ENCODE results near the gene SCTR.

Gene SCTR

DNA sequence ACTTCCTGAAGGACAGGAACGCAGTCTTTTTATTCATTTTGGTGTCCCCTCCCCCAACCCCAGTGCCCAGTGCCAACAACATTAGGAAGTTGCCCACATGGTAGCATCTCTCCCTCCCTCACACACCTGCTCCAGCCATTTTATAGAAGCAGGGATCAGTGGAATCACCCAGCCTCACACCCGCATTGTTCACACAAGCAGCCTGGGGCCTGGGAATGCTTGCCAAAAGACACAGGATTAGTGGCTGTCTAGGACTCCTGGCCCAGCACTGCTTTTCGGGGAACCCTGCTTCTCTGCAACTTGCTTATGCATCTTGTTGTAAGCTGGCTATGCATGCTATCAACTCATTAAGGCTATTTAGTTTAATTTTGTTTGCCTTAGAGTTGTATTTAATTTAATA lies 74.8 kb downstream of the SCTR start:
- DNase-seq, result no peak

DNA sequence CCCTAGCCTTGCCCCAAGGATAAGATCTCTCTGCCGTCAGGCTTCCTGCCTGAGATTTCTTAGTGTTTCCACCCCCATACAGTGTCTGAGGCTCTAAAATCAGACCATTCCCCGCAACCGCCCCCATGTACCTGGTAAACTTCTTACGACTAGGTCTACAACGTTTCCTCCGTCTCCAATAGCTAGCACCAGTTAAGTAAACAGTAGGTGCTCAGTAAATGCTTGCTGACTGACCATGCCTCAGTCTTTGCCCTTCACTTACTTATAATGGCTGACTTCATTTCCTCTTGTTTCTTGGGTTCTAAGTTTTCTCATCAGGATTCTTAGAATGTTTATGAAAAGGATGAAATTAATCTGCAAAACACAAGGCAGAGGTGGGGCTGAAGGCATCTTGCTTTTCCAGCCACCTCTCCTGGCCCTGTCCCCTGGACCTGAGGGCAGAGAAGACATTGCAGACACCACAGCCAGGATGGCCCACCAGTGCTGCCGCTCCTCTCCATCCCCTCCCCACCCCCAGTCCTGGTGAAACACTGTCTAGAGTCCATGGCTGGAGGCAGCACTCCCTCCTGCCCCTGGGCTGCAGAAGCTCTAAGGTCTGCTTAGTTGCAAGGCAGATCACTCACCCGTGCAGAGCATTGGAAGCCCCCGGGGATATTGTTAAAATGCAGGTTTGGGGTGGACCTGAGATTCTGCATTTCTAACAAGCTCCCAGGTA lies 75.7 kb downstream of the SCTR start:
- DNase-seq, result no peak

DNA sequence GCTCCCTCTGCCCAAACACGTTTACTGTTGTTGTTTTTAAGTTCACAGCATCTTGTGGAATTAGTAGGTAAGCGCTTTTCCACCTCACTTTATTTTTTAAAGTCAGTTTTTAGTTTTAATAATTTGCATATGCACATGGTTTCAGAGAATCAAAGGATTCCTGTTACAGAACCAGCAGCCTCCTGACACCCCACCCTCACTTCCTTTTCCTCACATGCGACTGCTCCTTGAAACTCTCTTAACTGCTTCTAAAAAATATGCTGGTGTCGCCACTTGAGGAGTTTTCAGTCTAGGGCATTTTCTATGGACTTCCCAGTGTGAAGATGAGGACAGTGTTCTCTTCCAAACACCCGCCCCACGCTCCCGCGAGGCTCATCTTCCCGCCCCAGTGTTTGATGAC lies 78.2 kb downstream of the SCTR start:
- no peak for DNase-seq

DNA sequence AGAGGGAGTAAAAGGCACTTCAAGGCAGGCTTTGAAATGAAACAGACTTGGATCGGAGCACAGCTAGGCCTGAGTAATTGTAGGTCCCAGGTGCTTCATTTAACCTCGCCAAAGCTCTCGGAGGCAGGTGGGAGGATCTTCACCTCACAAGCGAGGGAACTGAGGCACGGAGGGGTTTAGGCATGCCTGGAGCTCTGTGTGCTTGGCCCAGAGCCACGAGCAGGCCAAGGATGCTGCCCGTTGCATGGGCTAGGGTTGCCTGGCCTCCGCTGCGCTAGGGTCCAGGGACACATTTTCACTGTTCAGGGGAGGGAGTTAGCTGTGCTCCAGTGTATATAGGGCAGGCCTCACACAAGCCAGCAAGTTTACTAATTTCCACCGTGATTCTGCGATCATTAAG lies 81.4 kb downstream of the SCTR start:
- DNase-seq, result no peak

DNA sequence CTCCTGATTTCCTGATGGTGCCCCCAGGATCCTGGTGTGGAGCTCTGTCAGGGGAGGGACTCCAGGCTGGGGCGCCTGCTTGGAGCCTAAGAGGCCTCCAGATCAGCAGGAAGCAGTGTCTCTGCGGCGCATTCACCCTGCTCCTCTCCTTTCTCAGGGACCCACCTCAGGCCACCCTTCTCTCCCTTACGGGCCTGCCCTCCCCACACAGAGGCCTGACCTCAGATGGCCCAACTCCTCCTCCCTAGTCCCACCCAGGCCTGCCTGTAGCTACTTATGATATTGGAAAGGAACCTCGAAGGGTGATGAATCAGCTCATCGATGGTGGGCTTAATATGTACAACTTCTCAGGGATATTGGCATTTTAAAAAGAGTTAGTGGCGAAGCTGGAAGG lies 82.1 kb downstream of the SCTR start:
- DNase-seq, result no peak

DNA sequence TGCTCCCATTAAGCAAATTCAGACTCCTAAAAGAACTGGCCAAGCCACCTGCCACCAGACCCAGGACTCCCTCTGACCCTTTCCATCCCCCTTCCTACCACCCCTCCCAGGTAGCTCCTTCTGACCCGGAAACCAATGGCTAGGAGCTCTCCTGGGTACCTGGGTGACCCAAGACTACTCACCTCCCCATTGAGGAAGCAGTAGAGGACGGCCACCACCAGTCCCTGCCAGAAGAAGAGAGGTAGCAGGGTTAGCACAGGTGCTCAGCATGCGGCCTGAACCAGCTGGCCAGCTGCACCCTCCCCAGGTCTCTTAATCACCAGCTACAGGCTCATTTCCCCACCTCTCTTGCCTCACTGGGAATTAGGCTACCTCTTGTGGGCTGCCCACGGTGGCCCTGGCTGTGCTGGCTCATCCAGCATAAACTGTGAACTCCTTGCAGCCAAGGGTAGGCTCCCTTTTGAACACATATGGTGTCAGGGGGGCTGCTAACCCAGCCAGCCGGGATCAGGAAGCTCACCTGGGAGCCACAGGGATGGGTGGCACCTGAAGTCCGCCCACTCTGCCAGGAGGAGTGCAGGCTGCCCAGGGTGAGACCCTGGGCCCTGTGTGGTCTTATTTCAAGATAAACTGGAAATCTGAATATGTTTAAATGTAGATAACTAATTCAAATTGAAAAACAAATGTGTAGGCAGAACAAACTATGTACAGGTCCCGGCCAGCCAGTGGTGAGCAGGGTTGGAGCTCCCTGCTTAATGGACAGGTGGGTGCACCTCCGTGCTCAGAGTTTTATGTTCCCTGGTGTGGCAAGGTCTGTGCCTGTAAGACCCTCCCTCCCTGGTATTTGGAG lies 82.7 kb downstream of the SCTR start:
- no peak for DNase-seq

DNA sequence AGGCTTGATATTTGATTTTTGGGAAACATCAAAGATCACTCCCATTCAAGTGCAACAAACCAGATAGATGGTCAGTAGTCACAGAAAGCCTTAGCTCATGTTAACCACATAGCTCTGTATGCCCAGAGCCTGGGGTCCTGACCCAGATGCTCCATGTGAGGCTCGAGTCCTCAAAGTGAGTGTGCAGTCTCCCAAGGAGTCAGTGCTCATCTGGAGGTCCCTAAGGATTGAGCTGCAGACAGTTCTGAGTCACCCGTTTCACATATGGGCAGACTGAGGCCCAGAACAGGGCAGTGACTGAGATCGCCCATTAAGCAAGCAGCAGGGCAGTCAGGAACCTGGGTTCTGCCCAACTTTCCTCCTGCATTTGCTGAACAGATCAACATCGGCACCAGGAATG lies 83.4 kb downstream of the SCTR start:
- DNase-seq, result no peak

DNA sequence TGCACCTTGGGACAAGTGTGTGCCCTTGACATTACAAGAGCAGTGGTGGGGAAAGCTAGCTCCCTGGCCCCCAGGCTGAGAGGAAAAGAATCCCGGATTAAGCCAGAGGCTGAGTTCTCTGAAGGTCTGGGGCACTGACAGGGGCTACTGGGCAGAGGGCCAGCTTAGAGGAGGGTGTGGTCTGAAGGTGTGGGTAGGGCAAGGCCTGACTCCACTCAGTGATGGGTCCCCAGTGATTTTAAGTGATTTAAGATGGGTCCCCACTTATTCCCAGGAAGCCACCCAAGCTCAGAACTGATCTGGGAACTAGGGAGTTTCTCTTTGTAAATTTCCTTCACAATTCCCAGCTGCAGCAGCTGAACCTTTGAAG lies 83.8 kb downstream of the SCTR start:
- DNase-seq, result no peak

DNA sequence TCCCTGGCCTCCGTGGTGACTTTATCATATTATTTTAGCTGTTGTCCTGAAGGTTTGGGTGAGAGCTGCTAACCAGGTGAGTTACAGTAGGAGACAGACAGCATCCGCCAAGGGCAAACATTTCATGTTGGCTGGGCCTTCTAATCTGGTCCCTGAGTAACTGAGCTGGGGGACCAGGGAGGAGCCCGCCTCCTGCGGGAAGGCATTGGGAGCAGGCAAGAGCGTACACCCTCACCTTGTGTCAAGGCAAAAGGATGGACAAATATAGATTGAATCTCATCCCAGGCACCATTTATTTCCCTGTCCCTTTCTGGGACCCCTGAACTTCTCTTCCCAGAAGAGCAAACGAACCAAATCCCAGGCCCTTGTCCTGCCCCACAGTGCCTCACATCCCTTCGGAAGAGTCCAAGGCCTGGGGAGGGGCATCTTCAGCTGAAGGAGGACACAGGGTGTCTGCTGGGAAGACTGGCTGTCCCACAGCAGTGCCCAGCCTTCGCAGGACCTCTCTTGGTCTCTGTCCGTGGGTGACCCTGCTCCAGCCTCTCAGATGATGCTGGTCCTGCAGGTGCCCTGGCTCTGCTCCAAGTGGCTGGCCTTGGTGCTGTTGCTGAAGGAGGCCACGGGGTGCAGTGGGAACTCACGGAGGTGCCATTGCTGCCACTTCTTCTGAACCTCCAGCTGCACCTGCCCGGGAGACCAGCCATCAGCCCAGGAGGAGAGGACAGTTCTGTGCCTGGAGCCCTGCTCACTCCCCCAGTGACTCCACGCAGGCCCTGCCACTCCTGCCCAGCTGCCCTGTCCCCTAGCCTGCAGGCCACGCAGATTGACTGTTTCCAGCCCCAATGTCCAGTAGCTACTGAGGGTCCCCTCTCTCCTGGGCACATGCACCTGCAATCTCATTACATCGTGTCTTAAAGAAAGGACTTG lies 84.4 kb downstream of the SCTR start:
- no peak for DNase-seq

DNA sequence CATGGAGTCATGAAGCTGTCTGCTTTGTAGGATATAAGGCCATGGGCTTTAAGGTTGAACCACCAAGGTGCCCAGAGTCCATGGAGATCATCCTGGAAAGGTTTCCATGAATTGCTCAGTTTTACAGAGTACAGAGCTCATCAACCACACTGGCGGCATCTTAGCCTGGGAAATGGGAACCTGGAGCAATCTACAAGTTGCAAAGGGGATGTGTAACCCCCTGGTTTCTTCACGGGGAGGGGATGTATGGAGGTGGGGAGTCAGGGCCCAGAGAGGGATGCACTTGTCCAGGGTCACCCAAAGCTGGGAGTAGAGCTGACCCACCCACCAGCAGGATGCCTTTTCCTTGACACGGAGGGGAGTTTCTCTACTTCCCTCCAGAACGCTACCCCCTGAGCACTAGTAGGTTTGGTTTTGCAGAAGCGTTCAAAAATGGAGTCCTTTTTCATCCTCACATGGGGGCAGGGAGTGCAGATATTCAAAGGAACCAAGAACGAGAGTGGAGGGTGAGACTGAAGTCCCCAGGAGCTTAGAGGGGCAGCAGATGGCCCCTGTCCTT lies 85.5 kb downstream of the SCTR start:
- no peak for DNase-seq

DNA sequence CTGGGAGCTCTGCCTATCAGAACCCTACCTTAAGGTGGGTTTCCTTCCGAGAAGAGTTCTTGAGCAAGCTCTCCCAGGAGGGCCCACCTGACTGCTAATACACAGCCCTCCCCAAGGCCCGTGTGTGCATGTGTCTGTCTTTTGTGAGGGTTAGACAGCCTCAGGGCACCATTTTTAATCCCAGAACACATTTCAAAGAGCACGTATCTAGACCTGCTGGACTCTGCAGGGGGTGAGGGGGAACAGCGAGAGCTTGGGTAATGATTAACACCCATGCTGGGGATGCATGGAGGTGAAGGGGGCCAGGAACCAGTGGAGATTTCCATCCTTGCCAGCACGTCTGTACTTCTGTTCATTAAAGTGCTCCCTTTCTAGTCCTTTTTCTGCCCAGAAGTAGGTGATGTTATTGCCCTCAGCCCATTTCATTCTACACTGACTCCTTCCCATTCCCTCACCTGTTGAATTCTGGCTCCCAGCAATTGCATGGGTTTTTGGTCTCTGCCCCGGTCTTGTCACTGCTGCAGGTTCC lies 86.1 kb downstream of the SCTR start:
- DNase-seq, result no peak

DNA sequence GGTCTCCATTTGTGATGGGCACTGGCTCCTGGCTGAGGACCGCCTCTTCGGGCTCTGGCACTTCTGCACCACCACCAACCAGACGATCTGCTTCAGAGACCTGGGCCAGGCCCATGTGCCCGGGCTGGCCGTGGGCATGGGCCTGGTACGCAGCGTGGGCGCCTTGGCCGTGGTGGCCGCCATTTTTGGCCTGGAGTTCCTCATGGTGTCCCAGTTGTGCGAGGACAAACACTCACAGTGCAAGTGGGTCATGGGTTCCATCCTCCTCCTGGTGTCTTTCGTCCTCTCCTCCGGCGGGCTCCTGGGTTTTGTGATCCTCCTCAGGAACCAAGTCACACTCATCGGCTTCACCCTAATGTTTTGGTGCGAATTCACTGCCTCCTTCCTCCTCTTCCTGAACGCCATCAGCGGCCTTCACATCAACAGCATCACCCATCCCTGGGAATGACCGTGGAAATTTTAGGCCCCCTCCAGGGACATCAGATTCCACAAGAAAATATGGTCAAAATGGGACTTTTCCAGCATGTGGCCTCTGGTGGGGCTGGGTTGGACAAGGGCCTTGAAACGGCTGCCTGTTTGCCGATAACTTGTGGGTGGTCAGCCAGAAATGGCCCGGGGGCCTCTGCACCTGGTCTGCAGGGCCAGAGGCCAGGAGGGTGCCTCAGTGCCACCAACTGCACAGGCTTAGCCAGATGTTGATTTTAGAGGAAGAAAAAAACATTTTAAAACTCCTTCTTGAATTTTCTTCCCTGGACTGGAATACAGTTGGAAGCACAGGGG lies 87.1 kb downstream of the SCTR start:
- DNase-seq, result no peak

DNA sequence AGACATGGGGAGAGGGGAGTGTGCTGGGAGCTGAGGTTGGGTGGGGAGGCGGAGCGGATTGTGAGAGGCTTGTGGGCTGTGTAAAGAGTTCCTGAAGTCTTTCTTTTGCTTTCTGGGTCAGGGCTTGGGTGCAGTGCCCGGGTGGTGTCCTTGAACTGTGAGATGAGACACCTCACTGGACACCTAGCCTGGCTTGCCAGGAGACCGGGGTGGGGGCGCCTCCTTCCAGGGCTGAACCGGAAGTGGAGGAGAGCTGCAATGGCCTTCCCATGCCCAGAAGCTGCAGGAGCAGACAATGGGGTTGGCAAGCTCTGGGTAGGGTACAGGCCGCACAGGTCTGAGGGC lies 88.4 kb downstream of the SCTR start:
- DNase-seq, result no peak

DNA sequence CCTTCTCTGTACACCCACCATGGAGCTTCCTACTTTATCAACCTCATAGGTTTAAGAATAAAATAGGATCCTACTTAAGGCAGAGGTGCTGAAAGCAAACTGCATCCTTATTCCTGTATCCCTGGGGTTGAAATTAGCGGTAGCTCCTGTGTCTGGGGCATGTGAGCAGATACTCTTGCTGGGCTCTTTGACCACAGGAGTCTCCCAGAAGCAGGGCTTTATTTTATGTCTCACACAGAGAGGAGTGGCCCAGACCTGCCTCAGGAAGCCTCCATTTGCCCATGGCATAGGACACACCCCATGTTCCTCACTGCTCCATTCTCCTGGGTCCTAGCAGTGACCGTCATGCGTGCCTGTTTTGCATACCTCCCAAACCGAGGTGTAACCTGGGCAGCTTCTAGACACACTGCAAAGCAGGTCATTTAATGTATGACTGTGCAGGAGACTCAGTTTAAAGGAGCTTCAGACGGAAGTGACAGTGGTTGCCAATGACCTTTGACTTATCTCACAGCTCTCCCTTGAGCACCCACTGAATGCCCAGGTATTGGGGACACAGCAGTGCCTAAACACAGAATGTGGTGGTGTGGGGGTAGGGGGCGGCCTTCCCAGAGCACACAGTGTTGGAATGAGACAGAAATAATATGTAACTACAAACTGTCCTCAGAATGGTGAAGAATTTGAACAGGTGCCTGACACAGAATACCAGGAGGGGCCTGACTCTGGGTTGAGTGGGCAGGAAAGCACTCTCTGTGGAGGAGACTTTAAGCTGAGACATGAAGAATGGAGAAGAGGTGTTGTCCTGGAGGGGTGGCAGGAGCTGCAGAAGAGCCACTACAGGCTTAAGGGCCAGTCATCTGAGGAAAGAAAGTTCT lies 89.0 kb downstream of the SCTR start:
- no peak for DNase-seq

DNA sequence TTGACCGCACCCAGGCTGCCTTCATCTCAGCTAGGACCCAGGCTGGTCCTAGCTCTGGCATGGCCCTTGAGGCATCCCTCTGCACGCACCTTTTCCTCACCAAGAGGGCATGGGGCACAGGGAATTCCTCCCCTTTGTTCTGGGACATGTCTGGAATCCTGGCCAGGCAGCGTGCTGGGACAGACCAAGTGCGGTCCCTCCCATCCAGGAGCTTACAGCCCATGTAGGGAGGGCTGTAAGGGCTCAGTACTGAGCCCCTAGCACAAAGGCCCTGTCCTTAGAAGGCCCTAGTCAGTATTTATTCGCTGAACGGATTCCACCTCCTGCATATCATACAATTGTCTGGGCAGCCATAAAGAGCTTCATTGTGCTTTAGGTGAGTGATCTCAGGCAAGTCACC lies 89.6 kb downstream of the SCTR start:
- DNase-seq, result no peak

DNA sequence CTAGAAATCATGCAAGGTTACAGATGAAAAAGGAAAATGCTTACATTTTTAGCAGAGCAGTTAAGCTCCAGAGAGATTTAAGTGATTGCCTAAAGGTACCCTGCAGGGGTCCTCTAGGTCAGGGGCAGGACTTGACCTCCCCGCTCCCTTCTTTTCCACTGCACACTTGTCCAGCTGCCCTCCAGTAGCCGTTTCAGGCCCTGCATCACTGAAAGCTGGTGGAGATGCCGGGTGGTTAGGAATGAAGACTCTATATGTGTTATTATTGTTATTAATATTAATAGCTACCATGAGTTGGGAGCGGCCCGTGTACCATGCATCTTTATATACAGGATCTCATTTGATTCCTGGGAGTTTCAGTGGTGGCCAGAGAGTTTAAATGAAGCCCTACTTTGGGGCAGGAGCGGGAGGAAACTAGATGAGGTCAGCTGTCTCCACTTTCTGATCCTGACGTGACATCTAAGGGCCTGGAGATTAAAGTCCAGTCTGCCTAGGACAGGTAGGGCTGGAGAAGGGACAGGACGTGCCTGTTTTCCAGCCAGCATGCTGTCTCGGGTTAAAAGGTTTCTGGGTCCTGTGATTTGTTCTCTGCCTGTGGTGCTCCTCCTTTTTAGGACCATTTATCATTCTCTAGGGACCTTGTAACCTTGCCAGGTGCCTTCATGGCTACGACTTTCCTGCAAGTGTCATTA lies 90.5 kb downstream of the SCTR start:
- DNase-seq, result no peak

DNA sequence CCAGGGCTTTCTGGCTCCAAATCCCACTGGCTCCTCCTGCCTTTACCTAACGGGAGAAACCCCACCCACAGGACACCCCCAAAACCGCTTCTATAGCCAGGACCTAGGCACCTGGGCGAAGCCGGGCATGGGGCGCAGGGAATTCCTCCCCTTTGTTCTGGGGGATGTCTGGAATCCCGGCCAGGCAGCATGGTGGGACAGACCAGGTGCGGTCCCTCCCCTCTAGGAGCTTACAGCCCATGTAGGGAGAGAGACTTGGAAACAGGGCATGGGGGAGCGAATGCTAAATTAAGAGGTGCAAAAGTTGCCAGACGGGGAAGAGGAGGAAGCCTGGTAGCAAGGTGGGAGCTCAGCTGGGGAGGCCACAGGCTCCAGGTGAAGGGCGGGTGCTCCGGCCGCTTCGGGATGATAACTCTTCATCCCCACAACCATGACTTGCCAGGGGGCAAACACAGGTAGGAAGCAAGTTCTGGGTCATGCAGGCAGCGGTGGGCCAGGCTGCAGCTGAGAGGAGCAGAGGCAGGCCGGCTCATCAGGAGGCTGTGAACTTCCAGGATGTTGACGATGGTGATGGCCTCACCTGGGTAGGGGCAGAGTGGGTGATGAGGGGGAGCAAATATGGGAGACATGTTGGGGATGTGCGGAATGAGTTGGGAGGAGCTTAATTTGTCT lies 91.3 kb downstream of the SCTR start:
- no peak for DNase-seq

Data from anterior cingulate cortex (tissue), 58 donors.